T-helper 2 cell (primary cell): ENCODE data around the gene EGFR.

Source experiments
- DNase-seq, 5 experiments: peaks; one replicate each; pipeline versions ENCODE4 v3.0.0 to v3.0.0-alpha.2; 2012 to 2022

EGFR gene

DNA sequence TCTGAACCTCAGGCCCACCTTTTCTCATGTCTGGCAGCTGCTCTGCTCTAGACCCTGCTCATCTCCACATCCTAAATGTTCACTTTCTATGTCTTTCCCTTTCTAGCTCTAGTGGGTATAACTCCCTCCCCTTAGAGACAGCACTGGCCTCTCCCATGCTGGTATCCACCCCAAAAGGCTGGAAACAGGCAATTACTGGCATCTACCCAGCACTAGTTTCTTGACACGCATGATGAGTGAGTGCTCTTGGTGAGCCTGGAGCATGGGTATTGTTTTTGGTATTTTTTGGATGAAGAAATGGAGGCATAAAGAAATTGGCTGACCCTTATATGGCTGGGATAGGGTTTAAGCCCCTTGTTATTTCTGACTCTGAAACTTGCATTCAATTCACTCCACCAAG lies 156.0 kb downstream of the EGFR start:
- no peak for DNase-seq

DNA sequence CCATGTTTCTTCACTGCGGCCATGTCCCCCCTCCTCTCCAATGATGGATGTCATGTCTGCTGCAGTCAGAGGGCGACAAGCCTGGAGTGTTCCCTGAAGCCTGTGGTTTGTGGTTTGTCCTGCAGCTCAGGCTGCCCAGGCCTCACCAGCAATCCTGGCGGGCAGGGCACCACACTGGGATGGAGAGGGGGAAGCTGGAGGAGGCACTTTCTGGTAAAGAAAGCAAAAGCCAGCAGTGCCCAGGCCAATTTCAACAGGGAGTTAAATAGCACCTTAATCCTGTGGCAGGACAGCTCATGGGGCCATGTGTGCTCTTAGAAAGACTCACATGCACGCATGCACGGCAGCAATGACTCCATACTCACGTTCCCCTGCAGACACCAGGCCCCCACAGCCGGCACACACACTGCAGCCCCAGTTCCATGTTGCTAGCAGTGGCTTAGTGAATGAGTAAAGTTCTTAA lies 158.3 kb downstream of the EGFR start:
- DNase-seq = no peak

DNA sequence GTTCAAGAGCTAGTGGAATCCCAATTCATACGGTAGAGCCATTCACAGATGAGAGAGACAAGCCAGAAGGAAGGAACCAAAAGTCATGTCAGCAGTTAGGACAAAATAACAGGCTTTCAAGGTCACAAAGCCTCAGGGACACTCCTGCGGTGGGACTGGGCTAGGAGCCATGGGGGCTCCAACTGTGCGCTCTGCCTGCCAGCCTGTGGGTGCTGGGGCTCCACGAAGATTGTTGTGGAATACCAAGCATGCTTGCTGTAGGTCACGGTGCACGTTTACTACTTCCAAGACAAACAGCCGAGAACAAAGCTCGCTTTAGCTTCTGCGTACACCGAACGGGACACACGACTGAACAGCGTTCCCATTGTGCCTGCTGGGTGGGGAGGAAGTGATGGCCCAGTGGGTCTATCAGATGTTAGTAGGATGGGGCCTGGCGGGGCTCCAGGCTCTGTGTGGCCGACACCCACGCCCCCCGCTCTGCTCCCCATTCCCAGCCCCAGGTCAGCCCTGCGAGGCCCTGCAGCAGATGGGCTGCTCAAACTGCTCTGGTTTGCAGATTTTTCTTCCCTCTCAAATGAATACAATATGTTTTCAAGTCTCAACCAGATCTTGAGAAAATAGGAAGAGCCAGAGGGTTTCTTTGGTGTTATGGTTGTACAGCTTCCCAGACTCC lies 158.9 kb downstream of the EGFR start:
- DNase-seq = no peak

DNA sequence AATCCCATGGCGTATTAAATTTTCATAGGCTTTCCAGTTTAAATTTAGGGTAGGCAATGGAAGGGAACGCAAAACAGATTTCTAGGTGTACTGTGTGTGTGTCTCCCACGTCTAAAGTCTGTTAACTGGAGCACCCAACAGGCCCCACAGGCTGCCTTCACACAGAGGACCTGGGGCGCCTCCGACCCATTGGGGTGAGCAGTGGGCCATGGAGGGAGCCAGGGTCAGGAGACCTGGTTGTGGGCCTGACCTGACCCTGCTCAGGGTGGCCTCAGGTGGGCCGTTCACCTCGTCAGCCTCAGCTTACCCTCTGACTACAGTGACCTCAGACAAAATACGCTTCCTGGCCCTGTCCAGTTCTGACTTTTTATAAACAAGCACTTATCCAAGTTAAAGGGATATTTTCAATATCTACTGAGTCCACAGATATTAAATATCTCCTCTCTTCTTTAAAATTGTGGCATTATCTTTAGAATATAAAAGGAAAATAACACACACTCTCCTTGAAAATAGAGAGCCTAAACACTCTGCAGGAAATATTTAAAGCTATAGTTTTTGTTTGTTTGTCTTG lies 159.6 kb downstream of the EGFR start:
- DNase-seq = no peak

DNA sequence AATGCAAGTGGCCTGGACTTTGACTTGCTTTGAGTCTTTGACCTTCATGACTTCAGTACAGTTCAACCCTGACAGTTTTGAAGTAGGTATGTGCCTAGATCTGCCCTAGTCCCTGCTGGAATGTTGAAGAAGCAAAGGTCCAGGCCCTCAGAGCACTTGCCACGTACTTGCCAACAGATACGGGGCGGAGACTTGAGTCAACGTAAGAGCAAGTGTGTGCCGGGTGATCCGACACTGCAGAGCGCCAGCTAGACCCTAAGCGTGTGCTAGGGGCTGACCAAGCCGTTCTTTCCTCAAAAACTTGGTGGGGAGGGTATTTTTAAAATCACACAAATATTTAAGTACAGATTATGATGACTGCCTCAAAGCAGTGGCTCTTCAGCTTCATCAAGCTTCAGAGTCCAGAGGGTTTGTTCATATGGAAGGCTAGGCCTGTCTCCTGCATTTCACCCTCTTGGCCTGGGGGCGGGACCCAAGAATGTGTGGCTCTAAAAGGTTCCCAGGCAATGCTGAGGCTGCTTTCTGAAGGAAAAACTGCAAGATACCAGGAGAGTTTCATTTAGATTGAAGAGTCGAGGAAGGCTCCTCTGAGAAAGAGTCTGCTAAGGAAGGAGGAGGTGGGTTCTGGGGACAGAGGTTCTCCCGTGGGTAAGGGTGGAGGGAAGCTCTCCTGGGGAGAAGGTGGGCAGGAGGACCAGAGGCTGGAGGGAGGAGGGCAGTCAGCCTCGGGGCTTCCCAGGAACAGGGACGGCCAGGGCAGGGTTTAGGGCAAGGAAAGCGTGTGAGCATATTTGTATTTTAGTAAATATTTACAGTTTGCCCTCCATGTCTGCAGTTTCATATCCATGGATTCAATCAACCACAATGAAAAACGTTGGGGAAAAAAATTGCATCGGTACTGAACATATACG lies 160.3 kb downstream of the EGFR start:
- DNase-seq = no peak

DNA sequence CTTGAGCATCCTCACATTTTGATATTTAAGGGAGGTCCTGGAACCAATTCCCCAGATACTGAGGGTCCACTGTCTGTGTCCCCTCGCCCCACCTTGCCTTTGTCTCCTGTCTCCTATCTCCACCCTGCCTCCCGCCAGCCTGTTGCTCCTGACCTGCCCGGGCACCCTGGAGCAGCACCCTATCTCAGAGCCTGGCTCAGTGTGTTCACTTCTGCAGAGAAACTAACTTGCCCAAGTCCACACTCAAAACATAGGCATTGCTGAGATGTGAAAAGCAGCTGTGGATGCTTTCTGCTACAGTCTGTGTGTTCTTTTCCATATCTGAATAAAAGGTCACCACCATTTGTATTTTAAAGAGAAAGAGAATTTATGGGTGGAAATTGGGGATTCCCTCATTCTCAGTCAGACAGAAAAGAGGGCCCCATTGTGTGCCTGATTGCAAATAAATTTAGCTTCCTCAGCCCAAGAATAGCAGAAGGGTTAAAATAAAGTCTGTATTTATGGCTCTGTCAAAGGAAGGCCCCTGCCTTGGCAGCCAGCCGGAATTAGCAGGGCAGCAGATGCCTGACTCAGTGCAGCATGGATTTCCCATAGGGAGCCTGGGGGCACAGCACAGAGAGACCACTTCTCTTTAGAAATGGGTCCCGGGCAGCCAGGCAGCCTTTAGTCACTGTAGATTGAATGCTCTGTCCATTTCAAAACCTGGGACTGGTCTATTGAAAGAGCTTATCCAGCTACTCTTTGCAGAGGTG lies 161.3 kb downstream of the EGFR start:
- no peak for DNase-seq

DNA sequence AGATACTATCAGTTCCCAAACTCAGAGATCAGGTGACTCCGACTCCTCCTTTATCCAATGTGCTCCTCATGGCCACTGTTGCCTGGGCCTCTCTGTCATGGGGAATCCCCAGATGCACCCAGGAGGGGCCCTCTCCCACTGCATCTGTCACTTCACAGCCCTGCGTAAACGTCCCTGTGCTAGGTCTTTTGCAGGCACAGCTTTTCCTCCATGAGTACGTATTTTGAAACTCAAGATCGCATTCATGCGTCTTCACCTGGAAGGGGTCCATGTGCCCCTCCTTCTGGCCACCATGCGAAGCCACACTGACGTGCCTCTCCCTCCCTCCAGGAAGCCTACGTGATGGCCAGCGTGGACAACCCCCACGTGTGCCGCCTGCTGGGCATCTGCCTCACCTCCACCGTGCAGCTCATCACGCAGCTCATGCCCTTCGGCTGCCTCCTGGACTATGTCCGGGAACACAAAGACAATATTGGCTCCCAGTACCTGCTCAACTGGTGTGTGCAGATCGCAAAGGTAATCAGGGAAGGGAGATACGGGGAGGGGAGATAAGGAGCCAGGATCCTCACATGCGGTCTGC lies 162.2 kb downstream of the EGFR start:
- DNase-seq = no peak

DNA sequence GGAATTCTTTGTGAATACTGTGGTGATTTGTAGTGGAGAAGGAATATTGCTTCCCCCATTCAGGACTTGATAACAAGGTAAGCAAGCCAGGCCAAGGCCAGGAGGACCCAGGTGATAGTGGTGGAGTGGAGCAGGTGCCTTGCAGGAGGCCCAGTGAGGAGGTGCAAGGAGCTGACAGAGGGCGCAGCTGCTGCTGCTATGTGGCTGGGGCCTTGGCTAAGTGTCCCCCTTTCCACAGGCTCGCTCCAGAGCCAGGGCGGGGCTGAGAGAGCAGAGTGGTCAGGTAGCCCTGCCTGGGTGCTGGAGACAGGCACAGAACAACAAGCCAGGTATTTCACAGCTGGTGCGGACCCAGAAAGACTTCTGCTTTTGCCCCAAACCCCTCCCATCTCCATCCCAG lies 162.9 kb downstream of the EGFR start:
- no peak for DNase-seq

DNA sequence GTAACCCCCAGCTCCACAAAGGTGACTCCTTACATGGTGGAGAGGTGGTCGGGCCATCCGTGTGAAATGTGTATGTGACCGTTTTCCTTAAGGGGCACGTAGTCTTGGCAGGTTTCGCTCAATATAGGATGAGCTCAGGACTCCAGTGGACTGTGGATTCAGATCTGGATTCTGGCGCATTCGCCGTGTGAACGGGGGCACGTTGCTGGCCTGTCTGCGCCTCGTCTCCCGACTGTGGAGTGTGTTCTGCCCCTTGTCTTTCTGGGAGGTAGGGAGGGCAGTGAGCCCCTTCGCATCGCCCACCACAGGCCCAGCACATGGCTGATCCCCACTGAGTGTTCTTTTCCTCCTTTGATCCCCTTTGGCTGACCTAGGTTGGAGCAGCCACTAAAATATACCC lies 165.1 kb downstream of the EGFR start:
- no peak for DNase-seq

DNA sequence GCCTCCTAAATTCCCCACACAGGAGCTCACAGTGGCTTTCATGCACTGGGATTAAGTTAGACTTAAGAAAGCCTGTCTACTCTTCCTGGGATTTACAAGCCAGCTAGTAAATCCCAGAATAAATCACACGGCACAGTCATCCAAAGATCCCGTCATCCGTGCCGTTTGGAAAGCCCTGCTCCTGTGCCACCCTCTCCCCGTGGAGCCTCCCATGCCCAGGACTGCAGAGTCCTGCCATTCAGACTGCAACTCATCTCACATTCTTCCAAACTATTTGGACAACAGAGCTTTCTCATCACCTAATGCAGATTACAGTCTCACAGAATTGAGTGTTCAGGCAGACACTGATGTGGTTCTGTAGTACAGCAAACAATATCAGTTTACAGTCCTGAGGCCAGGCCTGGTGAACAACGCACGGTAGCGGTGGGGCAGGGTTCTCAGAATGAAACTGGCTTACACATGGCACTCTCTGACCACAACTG lies 166.5 kb downstream of the EGFR start:
- peak in 1 of 5 experiments; percentile 56 for DNase-seq

DNA sequence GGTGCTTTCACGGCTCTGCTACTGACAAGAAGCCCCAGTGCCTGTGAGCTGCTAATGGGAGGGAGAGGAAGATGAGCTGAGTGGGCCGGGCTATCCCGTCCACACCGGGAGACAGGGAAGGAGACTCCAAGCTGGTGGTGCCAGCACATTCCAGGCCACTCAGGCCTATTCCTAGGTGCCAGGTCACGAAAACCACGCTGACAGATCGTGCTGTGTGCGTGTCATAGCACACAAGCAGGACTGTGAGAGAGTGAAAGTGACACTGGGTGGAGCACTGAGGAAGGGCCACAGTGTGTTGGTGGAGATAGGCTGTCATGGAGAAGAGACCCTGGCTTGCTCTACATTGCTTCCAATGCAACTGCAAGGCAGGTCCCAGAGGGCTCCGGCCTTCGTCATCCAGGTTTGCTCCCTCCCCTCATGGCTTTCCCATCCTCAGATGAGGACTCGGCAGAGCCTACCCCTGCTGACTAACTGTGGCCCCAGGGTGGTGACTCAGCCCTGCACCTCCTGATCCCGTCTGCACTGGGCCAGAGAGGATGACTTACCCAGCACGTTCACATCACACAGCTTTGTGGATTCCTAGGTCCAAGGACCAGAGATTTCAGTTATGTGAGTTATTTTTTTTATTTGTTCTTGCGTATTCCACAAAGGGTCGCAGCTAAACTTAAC lies 167.3 kb downstream of the EGFR start:
- no peak for DNase-seq

DNA sequence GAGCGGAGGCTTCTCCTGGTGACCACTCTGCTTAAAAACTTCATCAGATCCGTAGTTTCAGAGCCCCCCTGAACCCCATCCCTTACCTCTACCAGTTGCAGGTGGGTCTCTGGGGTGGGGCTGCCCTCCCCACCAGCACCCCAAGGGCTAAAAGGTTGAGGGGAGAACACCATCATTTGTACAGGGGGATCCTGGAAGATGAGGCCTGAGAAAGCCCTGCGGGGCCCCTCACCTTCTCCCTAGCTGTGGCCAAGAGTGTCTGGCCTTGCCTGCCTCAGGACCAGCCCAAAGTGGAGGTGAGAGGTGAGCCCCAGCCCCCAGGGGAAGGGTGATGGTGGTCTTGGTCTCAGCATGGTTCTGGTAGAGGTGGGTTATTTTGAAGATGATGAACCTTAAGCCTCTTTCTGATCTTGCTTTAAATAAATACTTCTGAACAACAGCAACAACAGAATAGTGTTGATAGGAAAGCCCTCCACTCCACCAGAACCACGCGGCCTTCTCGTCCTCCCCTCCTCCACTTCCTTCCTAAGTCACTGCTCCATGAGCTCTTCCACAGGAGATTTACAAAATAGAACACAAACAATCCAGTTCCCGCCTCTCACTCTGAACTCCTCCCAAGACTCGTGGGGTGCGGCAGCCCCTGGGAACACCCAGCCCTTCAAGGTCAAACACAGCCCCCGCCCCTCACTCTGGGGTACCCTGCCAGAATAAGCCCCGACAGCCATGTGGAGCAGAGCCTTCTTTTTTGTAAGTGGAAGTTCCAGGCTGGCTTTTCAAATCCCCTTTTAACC lies 169.1 kb downstream of the EGFR start:
- DNase-seq = no peak

DNA sequence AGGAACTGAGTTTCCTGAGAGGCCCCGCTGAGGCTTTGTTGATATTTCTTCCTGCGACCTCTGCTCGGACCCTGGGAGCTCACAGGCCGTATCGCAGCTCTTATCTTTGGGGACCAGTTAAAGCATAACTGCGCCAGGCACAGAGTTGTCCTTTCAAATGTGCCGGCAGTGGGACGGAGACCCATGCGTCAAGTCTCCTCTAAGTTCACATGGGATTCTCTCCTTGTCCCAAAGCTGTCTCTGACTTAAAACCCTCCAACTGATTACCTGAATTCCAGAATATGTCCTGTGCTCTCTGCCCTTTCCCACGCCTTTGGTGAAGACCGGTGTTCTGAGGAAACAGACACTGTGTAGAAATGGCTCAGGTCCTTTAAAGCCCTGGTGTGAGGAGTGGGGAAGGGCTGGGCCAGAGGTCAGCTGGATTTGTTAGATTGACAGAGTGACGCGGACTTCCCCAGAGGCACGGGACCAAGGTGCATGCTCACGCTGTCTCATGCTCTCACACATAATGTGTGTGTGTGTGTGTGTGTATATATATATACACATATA lies 169.8 kb downstream of the EGFR start:
- no peak for DNase-seq

DNA sequence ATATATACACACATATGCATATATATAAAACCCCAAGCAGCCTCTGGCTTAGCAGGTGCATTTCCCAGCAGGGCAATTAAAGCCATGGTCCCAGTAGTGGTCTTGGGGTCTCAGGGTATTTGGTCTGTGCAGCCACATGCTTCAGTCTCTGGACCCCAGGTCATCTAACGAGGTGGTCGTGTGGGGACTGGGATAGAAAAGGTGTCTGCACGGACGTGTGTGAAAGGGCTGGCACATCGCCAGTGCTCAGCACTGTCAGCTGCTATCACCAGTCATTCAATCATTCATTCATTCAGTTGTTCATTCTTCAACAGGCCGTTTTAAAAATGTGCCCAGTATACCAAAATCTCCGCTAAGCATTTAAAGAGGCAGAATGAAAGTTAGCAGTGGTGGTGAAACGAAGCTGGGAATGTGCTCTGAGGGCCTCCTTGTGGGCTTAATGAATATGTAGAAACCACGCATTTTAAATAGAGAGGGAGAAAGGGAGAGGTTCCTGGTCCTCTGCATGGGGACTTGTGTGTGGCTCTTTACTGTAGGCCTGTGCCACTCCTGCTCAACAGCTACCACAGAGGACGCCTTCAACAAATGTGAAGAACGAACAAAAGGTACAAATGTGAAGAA lies 170.4 kb downstream of the EGFR start:
- DNase-seq = no peak

DNA sequence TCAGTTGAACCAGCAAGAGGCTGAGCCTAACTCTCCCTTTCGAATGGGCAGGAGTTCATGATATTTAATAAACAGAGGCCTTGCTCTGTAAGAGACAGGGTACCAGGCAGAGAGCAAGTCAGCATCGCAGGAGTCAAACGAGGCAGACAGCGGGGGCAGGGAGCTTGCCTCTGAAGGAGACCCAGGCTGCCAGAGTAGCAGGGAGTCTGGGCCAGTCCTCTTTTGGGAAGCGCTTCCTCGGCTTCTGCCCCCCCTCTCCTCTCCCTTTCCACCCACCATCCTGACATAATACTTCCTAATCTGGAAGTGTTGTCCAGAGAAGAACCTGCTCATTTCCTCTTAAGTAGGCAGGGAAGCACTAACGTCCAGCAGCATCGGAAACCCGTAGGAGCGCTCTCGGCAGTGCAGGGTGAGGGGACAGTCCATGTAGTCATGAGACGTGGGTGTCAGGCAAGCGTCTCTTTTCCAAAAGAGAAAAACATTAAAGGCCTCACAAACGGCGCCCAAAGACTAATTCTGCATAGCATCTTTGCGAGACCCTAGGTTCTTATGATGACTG lies 171.1 kb downstream of the EGFR start:
- no peak for DNase-seq

DNA sequence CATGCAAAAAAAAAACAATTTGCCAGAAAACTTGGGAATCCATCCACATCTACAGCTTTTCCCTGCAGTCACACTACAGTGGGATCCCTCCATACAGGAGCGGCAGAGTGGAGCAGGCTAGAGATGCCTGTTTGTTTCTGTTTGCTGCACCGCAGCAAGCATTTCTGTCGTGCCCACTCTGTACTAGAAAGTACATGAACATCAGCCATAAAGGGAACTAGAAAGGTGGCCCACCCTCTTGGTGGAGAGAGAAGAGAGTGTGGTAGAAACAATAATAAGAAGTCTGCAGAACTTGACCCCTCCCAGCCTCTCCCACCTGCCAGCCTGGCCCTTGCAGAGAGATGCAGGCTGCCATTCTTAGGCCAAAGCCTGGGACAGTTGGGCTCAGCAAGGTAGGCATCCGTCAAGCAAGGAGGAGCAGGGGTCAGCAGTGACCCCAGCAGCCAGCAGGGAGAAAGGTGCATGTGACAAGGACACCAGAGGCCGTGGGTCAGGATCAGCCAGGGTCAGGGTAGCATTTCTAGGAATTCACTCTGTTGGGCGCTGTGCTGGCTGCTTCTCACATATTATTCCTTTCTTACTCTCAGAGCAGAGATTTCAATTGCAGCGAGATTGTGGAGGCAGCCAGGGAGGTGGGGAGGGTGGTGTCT lies 171.8 kb downstream of the EGFR start:
- DNase-seq = no peak

DNA sequence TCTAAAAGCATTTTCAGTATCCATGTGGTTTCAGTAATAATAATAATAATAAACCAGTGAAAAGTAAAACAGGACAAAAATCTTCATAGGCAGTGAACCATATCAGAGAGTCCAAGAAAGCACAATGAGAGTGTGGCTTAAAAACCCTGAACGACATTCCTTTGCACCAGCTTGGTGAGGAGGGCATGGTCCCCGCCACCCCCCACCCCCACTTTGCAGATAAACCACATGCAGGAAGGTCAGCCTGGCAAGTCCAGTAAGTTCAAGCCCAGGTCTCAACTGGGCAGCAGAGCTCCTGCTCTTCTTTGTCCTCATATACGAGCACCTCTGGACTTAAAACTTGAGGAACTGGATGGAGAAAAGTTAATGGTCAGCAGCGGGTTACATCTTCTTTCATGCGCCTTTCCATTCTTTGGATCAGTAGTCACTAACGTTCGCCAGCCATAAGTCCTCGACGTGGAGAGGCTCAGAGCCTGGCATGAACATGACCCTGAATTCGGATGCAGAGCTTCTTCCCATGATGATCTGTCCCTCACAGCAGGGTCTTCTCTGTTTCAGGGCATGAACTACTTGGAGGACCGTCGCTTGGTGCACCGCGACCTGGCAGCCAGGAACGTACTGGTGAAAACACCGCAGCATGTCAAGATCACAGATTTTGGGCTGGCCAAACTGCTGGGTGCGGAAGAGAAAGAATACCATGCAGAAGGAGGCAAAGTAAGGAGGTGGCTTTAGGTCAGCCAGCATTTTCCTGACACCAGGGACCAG lies 172.5 kb downstream of the EGFR start:
- DNase-seq = no peak

DNA sequence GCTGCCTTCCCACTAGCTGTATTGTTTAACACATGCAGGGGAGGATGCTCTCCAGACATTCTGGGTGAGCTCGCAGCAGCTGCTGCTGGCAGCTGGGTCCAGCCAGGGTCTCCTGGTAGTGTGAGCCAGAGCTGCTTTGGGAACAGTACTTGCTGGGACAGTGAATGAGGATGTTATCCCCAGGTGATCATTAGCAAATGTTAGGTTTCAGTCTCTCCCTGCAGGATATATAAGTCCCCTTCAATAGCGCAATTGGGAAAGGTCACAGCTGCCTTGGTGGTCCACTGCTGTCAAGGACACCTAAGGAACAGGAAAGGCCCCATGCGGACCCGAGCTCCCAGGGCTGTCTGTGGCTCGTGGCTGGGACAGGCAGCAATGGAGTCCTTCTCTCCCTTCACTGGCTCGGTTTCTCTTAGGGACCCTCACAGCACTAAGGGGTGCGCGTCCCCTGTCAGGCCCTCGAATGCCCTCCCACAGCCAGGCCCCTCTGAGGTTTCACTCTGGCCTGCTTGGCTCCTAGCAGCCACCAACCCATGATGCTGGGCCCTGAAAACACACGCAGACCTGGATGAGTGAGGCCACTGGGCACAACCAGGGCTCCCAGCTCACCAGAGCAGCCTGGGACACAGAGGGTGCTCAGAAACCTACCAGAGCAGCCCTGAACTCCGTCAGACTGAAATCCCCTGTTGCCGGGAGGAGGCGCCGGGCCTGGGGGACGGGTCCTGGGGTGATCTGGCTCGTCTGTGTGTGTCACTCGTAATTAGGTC lies 173.3 kb downstream of the EGFR start:
- DNase-seq = no peak
